ENCODE data around the gene CBX1. TPM values are rescaled to one million over a fixed set of nuclear protein-coding genes. Genes with fewer than 3 reads are reported as not detected.

CBX1 gene
- total and polyA plus RNA-seq, 2 of the 4 experiments (the other 2 are of a cell fraction) = 35.0 to 54.9 TPM

DNA sequence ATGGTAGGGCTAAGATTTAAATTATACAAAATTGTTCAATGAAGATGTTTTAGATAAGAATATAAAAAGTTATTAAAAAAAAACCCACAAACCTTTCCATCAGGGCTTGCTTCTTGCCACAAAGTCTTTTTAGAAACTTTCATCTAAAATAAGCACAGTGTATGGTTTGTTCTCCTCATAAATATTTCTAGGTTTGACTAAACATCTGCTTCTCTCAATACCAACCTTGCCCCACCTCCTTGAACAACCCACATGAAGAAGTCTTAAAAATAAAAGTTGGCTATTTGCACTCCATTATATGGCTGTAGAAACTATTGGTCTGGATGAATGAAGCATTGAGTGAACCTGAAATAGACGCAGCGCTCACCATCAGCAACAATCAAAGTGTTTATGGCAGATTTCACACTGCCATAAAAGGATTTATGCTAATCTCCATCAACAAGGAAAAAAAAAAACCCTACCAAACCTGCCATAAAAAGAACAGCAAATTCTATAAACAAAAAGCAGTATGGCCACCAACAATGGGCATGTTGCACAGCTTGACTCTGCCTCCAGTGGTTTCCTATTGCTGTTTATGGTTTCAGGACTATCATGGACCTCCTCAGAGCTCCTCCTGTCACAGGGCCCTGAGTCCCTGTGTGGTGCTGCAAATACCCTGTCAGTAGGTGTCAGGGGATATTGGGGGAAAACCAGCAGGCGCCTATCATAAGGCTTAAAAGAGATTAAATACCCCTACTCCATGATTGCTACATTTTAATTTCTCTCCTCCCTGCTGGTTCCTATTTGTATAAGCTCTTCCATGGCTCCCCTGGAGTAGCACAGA lies 43.9 kb upstream of the CBX1 start:
- no peak overlapping the region for H2BK15ac ChIP-seq (ENCODE audit: low read depth, low read length)
- in situ Hi-C loops (cut with MboI; ENCODE audit: low sequenced_read_pairs) (no loop called here), intact Hi-C loops (cut with micrococcal nuclease) (no loop called here), dilution Hi-C loops (cut with HindIII; ENCODE audit: low sequenced_read_pairs, unreplicated experiment) (no loop called here)
- no peak overlapping the region for H4K8ac ChIP-seq (ENCODE audit: low read depth in 2 of 2, low read length in 2 of 2)
- H3K56ac ChIP-seq (ENCODE audit: extremely low read depth, insufficient read depth, low read length) = no peak overlapping the region
- H2BK5ac ChIP-seq (ENCODE audit: low read depth, low read length, poor library complexity, severe bottlenecking) = no peak overlapping the region
- H3K27ac ChIP-seq (ENCODE audit: insufficient read depth, low read length) = no peak overlapping the region
- no CpG with 5 or more reads among the region's 3 CpGs for WGBS, 2 experiments (ENCODE audit: extremely low coverage in 2 of 2, insufficient read length in 1 of 2)
- no peak for ATAC-seq (ENCODE audit: low read depth)
- H3K9ac ChIP-seq (ENCODE audit: low read depth, low read length) = no peak overlapping the region
- H3K36me3 ChIP-seq (ENCODE audit: control insufficient read depth, insufficient read depth, low read length) = no peaks in the 10 kb centered on the region
- H3K18ac ChIP-seq (ENCODE audit: low read depth, low read length) = no peak overlapping the region
- no peak overlapping the region for H2AFZ ChIP-seq (replicated peaks; ENCODE audit: low read length, poor library complexity)
- no peak for DNase-seq
- H3K23ac ChIP-seq (ENCODE audit: low read depth, low read length) = no peak overlapping the region
- H4K20me1 ChIP-seq (ENCODE audit: insufficient read depth, low read length) = no peaks in the 10 kb centered on the region
- H3K27me3 ChIP-seq (ENCODE audit: control insufficient read depth, insufficient read depth, low read length) = peaks cover 86% of the 10 kb centered on the region
- H3K4me1 ChIP-seq (ENCODE audit: control insufficient read depth, insufficient read depth, low read length) = no peaks in the 10 kb centered on the region
- no peak overlapping the region for H4K91ac ChIP-seq (ENCODE audit: insufficient read depth, low read depth, low read length)
- H3K9me1 ChIP-seq (ENCODE audit: insufficient read depth, low read length) = no peaks in the 10 kb centered on the region
- H2BK20ac ChIP-seq (ENCODE audit: low read depth, low read length) = no peak overlapping the region
- no peaks in the 10 kb centered on the region for H3K79me1 ChIP-seq (ENCODE audit: low read depth in 1 of 2, low read length in 2 of 2)
- H3K4ac ChIP-seq (ENCODE audit: low read depth, low read length) = no peak overlapping the region
- H2BK120ac ChIP-seq (ENCODE audit: low read depth, low read length) = no peak overlapping the region
- H3K9me3 ChIP-seq (ENCODE audit: control insufficient read depth, insufficient read depth, low read length) = no peaks in the 10 kb centered on the region
- H3K14ac ChIP-seq (replicated peaks; ENCODE audit: low read depth, low read length) = no peak overlapping the region
- TF ChIP-seq NFE2L2 (IDR thresholded peaks at IDR 0.05; ENCODE audit: low read depth, low read length) (no peak), MXI1 (IDR thresholded peaks at IDR 0.05; ENCODE audit: borderline replicate concordance, low read depth, low read length) (no peak), CEBPB (IDR thresholded peaks at IDR 0.05; ENCODE audit: low read depth, low read length) (no peak)
- H2AK5ac ChIP-seq (ENCODE audit: low read depth, low read length) = no peak overlapping the region
- no peak overlapping the region for H4K5ac ChIP-seq (ENCODE audit: low read depth, low read length)
- no peak overlapping the region for H2AK9ac ChIP-seq (replicated peaks; ENCODE audit: low read depth, low read length, poor library complexity)
- H3K4me3 ChIP-seq (ENCODE audit: insufficient read depth, low read depth, low read length) = no peak overlapping the region
- BruUV-seq (replicated peaks) = no TSS peak
- no peak overlapping the region for H3K4me2 ChIP-seq (ENCODE audit: low read depth, low read length)
- POLR2A ChIA-PET (ENCODE audit: unreplicated experiment) = no interaction called here
- CTCF ChIA-PET = no interaction called here
